Measurements from ENCODE around the gene CDA.

CDA gene

GRCh38 chr1:20648946-20649345 lies 60.0 kb downstream of the CDA start:
- DNase-seq (ENCODE audit: low spot score): no peak

DNA sequence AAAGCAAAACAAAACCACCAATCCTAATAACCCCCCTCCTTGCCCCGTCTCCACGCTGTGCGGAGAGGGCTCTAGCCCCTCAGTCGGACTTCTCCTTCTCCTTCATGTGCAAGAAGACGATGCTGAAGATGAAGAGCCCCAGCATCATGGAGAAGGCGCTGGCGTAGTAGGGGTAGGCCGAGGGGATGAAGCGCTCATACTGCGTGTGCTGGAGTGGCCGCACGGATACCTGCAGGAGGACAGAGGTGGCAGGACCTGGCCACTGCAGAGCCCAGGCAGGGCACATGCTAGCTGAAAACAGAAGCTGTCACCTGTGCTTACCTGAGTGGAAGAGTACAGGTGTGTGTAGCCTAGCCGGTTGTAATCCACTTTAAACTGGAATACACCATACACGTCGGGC lies 63.4 kb downstream of the CDA start:
- DNase-seq (ENCODE audit: low spot score): no peak

- no peak for DNase-seq (ENCODE audit: low spot score)
Measured at GRCh38 chr1:20654104-20654690, 65.3 kb downstream of the CDA start.

DNA sequence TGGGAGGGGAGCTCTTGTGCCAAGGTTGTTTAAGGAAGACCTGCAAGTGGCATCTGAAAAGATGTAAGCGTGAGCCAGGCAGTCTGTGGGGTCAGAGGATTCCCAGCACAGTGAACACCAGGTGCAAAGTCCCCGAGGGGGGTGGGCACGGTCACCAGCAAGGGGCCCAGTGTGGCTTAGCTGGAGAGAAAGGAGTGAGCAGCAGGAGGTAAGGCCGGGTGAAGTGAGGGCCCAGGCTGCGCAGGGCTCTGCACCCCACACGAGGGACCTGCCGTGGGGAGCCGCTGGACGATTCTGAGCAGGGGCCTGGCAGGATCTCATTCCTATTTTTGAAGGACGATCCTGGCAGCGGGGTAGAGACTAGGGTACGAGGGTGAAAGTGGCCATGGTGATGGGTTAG lies 68.1 kb downstream of the CDA start:
- DNase-seq (ENCODE audit: low spot score): no peak

- DNase-seq (ENCODE audit: low spot score): no peak
Measured at GRCh38 chr1:20658166-20658915, 69.4 kb downstream of the CDA start.

DNA sequence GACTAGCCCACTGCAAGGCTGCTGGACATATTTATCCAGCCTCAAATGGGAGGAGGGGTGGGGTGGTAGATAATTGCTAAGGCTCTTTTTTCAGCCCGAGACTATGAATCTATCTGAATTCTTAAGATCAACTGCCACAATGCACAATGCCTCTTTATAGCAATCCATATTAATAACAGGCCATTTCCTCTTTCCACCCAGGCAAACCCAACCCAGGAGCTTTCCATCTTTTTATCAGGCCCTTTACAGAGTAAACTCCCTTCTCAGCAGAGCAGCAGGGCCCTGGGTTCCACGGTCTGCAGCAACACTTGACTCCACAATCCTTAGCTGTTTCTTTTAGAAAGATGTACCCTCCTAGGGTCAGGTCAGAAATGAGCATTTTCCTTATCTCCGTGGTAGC lies 71.5 kb downstream of the CDA start:
- no peak for DNase-seq (ENCODE audit: low spot score)

DNA sequence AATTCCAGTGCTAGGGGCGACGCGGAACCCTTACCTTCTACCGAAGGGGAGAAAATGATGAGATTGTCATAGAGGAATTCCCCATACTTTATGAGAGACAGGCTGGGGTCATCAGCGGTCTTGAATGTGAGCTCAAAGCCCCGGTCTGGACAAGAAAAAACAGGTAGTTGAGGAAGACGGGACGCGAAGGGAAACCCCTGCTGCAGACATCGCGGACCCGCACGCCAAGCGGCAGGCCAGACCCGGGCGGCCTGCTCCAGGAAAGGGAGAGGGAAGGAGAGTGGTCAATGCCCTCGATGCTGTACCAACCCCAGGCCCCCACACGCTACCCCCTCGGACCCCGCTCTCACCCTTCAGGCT lies 71.9 kb downstream of the CDA start:
- DNase-seq (ENCODE audit: low spot score): no peak

- peak; percentile 97 for DNase-seq (ENCODE audit: low spot score)
Measured at GRCh38 chr1:20661207-20662109, 72.6 kb downstream of the CDA start, which contains the start of gene DDOST. DDOST (minus strand) TSS chr1:20661369; CDS start chr1:20661350, 19 bp downstream.

- DNase-seq (ENCODE audit: low spot score): no peak
Measured at GRCh38 chr1:20662110-20662475, 73.2 kb downstream of the CDA start.

DNA sequence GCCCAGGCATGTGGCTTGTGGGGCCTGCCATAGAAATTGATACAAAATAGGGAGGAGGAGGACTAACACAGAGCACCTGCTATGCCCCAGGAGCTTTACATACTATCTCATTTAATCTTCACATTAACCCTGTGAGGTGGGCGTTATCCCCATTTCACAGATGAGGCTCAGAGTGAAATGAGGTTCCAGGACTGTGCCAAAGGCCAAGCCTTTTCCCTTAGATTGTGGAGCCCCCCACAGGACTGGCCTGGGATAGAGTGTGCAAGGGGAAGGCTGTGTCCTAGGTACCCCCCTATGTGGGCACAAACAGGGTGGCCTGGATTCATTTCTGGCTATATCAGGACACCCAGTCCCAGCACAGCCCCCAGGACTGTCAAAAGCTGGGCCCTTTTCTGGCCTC lies 74.5 kb downstream of the CDA start:
- DNase-seq (ENCODE audit: low spot score): no peak

- DNase-seq (ENCODE audit: low spot score): no peak
Measured at GRCh38 chr1:20663969-20664715, 75.2 kb downstream of the CDA start.

- no peak for DNase-seq (ENCODE audit: low spot score)
Measured at GRCh38 chr1:20665726-20666125, 76.8 kb downstream of the CDA start.

- DNase-seq (ENCODE audit: low spot score): no peak
Measured at GRCh38 chr1:20666146-20666545, 77.2 kb downstream of the CDA start.

GRCh38 chr1:20666804-20667203 lies 77.9 kb downstream of the CDA start:
- no peak for DNase-seq (ENCODE audit: low spot score)
